ENCODE data around the gene CCDC9. TPM values are rescaled to one million over a fixed set of nuclear protein-coding genes. Genes with fewer than 3 reads are reported as not detected.
A peak's percentile ranks its signal among the peaks of the same experiment; 100 is the strongest.
"Not testable (repeated sequence)": the region's sequence is repeated elsewhere in the genome, so short reads cannot be mapped to it uniquely, and the experiment has no call there.

CCDC9 gene
- polyA plus RNA-seq, 1 donor = 22.5 TPM

DNA sequence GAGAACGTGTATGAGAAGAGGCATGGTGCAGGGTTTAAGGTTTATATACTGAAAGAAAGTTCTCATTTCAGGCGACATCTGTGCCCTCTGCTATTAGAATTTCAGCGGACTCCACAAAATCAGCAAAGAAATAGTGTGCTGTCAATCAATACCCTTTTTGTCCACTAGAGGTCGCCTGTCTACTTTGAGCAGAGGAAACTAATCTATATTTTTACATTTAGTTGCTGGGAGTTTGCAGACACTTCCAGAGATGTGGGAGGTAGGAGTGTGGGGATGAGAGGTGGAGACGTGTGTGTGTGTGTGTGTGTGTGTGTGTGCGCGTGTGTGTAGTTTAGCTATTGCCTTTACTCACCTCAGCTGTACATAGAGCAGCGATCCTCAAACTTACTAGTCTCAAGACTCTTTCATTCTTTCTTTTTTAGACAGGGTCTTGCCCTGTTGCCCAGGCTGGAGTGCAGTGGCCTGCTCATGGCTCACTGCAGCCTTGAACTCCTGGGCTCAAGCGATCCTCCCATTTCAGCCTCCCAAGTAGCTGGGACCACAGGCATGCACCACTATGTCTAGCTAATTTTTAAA is 28.1 kb downstream of the CCDC9 start:
- DNase-seq = no peak

DNA sequence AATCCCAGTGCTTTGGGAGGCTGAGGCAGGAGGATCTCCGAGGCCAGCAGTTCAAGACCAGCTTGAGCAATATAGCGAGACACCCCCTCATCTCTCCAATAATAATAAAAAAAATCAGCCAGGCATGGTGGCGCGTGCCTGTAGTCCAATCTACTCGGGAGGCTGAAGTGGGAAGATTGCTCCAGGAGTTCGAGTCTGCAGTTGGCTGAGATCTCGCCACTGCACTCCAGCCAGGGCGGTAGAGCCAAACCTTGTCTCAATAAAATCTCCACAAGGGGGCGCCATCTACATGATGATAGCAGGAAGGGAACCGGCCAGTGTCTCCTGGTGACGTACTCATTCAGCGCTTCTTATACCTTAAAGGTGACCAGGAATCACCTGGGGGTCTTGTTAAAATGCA is 39.7 kb downstream of the CCDC9 start:
- peak; percentile 72 for DNase-seq

DNA sequence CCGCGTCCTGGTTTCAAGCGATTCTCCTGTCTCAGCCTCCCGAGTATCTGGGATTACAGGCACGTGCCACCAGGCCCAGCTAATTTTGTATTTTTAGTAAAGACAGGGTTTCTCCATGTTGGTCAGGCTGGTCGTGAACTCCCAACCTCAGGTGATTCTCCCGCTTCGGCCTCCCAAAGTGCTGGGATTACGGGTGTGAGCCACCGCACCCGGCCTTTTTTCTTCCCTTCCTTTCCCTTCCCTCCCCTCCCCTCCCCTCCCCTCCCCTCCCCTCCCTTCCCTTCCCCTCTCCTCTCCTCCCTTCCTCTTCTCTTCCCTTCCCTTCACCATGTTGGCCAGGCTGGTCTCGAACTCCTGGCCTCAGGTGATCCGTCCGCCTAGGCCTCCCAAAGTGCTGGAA is 44.5 kb downstream of the CCDC9 start:
- DNase-seq = not testable (repeated sequence)

DNA sequence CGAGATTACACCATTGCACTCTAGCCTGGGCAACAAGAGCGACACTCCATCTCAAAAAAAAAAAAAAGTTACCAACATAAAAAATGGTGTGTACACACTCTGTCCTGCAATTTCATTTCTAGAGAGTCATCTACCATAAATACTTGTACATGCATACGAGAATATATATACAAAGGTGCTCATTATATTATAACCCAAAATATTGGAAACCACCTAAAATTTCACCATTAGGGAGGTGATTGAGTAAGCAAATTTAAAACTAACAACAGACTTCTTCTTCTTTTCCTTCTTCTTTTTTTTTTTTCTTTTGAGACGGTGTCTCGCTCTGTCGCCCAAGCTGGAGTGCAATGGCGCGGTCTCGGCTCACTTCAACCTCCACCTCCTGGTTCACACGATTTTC is 45.9 kb downstream of the CCDC9 start:
- no peak for DNase-seq

DNA sequence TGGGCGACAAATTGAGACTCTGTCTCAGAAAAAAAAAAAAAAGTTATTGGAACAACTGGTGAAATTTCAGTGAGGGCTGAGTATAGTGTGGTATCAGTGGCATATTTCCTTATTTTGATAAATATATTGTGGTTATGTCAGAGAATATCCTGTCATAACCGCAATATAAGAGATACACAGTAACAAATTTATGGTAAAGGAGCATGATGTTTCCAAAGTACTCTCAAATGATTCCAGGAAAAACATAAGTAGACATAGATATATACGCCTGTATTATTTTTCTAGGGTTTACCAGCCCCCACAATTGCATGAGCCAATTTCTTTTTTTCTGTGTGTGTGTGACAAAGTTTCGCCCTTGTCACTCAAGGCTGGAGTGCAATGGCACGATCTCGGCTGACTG is 47.6 kb downstream of the CCDC9 start:
- no peak for DNase-seq

DNA sequence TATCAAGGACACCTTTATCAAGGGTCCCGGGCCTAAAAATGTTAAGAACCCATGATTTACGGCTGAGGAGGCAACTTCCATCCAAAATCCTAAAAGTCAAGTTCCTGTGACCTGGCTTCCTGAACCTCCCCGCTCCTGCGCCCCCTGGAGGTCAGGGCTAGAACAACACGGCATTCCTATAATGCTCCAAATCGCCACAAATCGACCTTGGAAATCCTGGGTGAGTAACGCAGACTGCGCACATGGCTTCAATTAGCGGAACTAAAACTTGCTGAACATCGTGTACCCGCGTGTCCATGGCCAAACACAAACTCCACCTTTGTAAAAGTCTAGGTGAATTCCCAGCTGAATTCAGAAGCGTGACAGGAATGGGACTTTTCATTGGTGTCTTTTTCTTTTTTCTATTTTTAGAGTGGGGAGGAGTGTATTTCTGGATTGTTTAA is 49.0 kb downstream of the CCDC9 start:
- peak; percentile 32 for DNase-seq

DNA sequence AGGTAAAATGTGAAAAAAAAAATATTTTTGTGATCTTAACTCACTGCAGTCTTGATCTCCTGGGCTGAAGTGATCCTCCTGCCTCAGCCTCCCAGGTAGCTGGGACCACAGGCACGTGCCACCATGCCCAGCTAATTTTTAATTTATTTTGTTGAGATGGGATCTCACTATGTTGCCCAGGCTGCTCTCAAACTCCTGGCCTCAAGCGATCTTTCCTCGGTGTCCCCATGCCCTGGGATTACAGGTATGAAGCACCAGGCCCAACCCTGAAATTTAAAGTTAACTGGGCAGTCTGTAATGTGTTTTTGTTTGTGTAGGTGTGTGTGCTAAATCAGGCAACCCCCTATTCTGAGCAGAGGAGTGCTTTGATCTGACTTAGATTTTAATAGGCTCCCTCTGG is 50.0 kb downstream of the CCDC9 start:
- DNase-seq = no peak

DNA sequence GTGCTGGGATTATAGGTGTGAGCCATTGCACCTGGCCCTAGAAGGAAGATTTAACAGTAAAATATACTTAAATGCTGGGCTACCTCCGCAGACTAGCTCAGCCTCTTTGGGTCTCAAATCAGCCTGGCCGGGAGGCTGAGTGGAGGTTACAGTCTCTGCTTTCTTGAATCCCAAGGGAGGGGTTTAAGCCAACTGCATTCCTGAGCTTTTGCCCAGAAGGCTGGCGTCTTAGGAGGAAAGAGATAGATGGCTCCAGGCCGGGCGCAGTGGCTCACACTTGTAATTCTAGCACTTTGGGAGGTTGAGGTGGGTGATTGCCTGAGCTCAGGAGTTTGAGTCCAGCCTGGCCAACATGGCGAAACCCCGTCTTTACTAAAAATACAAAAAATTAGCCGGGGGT is 52.7 kb downstream of the CCDC9 start:
- no peak for DNase-seq

DNA sequence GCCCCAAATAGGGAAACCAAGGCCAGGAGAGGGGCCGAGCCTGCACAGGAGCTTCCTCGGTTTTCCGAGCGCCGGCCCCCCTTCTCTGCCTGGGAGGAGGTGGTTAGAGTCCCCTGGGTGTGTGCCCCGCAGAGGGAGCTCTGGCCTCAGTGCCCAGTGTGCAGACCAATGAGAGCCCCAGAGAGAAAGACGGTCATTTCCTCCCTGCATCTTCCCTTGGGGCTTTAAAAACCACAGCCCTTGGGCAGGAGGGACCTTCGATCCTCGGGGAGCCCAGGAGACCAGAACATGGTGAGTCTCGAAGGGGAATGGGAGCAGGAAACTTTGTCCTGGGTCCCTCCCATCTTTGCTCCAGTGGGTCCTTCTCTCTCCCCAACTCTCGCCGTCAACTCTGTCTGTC is 53.3 kb downstream of the CCDC9 start, which contains the start of gene C5AR1:
Gene C5AR1 (plus strand): TSS at position 254 of the 400 bp plus-strand sequence. CDS start 35 bp downstream, at position 289.
- no peak for DNase-seq

DNA sequence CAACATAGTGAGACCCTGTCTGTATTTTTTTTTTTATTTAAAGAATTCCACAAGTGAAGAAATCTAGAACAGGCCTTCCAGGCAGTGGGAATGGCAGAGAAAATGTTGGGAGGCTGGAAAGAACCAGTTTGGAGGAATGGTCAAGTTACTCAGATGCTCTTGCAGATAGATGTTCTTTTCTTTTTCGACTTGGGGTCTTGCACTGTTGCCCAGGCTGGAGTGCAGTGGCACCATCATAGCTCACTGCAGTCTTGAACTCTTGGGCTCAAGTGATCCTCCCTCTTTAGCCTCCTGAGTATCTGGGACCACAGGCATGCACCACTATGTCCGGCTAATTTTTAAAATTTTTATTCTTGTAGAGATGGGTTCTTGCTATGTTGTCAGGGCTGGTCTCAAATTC is 54.0 kb downstream of the CCDC9 start:
- DNase-seq = no peak

DNA sequence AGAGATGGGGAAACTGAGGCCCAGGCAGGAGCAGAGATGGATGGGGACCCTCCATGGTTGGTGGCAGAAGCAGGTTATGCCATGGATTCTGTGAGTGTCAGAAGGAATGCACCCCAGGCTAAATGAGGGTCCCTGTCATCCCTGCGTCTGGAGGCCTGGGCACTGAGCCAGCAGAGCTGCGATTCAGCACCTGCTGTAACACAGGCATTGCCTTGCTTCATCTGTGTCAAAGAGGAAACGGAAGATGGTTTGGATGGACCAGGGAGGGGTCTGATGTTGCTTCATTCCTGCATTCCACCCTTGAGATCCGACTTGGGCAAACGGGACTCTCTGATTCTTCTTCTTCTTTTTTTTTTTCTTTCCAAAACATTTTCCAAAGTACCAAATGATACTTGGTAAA is 54.5 kb downstream of the CCDC9 start:
- no peak for DNase-seq

DNA sequence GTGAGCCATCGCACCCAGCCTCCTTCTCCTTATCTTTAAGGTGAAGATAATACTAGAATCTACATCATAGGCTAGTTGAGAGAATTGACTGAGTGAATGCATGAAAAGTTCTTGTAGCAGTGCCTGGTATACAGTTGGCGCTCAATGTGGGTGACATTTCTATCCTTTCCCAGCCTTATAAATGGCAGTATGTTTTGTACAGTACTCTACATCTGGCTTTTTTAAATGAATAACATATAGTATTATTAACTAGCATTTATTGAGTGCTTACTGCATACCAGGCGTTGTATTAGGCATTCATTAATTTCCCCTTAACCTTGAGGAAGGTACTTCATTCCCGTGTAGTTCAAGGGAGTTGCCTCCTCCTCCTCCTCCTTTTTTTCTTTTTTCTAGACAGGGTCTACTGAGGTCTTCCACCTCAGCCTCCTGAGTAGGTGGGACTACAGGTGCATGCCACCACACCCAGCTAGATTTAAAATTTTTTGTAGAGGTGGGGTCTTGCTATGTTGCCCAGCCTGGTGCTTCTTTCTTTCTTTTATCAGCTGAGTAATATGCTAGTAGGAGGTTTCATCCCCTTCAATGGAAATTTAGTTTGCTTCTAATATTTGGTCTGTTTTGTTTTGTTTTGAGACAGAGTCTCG is 56.2 kb downstream of the CCDC9 start:
- no peak for DNase-seq

DNA sequence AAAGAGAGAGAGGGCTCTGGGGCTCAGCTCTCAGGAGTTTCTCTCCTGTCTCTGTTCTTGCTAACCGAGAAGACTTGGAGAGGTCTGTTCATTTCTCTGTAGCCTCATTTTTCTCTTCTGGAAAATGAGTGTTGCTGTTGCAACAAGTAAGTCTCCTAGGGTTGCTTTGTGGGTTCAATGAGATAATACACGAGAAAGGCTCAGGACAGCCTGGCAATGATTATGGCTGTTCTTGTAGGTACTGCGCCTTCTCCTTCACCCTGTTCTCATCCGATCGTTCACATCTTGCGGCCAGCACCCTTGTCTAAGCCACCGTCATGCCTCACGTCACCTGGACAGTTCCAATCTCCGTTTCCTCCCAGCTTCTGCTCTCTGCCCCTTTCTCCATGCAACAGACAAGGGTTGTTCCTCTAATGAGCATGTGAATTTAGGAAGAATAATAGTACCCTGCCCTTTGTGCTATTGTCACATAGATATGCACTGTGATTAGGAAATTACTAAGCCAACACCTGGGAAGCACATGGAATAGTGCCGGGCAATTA is 57.5 kb downstream of the CCDC9 start:
- no peak for DNase-seq

DNA sequence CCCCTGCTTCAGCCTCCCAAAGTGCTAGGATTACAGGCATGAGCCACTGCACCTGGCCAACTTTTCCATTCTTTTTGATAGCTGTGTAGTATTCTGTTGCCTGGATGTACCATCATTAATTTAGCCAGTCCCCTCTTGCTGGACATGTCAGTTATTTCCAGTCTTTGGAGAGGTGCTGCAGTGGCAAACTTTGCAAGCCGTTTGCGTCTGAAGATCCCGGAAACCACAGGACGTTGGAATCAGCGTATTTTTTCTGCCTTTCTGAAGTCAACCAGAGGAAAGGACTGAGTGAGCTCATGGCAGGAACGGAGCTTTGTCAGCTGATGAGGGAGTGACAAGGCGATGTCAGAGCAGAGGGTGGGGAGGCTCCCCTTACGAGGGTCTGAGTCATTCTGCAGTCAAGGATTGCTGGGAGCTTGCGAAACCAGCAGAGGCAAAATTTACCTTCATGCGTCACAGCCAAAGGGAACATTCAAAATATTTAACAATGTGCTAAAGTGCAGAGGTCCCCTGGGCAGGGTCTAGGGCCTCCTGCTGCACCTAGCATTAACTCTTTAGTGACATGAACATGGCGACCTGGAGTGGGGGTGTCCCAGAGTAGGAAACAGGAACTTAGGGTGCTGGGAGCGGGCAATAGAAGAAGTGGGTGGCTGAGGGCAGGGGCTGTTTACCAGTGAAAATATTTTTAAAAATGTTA is 58.9 kb downstream of the CCDC9 start:
- DNase-seq = no peak

DNA sequence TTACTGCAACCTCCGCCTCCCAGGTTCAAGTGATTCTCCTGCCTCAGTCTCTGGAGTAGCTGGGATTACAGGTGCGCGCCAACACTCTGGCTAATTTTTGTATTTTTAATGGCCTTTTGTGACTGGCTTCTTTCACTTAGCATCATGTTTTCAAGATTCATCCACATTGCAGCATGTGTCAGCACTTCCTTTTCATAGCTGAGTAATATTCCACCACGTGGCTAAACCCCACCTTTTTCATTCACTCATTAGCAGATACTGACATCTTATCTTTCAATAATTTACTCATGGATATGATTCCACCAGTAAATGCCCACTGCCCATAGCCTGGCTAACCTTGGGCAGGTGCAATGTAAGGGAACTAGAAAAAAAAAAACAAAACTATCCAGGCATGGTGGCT is 60.2 kb downstream of the CCDC9 start:
- no peak for DNase-seq

DNA sequence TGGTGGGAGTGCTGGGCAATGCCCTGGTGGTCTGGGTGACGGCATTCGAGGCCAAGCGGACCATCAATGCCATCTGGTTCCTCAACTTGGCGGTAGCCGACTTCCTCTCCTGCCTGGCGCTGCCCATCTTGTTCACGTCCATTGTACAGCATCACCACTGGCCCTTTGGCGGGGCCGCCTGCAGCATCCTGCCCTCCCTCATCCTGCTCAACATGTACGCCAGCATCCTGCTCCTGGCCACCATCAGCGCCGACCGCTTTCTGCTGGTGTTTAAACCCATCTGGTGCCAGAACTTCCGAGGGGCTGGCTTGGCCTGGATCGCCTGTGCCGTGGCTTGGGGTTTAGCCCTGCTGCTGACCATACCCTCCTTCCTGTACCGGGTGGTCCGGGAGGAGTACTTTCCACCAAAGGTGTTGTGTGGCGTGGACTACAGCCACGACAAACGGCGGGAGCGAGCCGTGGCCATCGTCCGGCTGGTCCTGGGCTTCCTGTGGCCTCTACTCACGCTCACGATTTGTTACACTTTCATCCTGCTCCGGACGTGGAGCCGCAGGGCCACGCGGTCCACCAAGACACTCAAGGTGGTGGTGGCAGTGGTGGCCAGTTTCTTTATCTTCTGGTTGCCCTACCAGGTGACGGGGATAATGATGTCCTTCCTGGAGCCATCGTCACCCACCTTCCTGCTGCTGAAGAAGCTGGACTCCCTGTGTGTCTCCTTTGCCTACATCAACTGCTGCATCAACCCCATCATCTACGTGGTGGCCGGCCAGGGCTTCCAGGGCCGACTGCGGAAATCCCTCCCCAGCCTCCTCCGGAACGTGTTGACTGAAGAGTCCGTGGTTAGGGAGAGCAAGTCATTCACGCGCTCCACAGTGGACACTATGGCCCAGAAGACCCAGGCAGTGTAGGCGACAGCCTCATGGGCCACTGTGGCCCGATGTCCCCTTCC is 63.9 kb downstream of the CCDC9 start:
- no peak for DNase-seq

Other genes starting within 250 kb of the CCDC9 start
- gene NPAS1, start 236.7 kb upstream of the CCDC9 start, polyA plus RNA-seq (ENCODE audit: insufficient read length) = 1.3 TPM
- gene TMEM160, start 207.9 kb upstream of the CCDC9 start, polyA plus RNA-seq (ENCODE audit: insufficient read length) = 6.8 TPM
- gene ZC3H4, start 142.7 kb upstream of the CCDC9 start, polyA plus RNA-seq (ENCODE audit: insufficient read length) = 46.0 TPM
- 121 TPM for gene SAE1, start 125.7 kb upstream of the CCDC9 start, polyA plus RNA-seq (ENCODE audit: insufficient read length)
- gene BBC3, start 25.3 kb upstream of the CCDC9 start, polyA plus RNA-seq (ENCODE audit: insufficient read length) = 1.1 TPM
- gene INAFM1, start 18.4 kb downstream of the CCDC9 start, polyA plus RNA-seq (ENCODE audit: insufficient read length) = 6.5 TPM
- gene C5AR1, start 53.3 kb downstream of the CCDC9 start, polyA plus RNA-seq (ENCODE audit: insufficient read length) = 6.8 TPM
- gene C5AR2, start 75.7 kb downstream of the CCDC9 start, polyA plus RNA-seq (ENCODE audit: insufficient read length) = 0.55 TPM
- 12.5 TPM for gene DHX34, start 92.8 kb downstream of the CCDC9 start, polyA plus RNA-seq (ENCODE audit: insufficient read length)
- 21.2 TPM for gene MEIS3, start 163.0 kb downstream of the CCDC9 start, polyA plus RNA-seq (ENCODE audit: insufficient read length)
- gene SLC8A2, start 215.4 kb downstream of the CCDC9 start, polyA plus RNA-seq (ENCODE audit: insufficient read length) = 0.13 TPM
- 14.4 TPM for gene KPTN, start 227.7 kb downstream of the CCDC9 start, polyA plus RNA-seq (ENCODE audit: insufficient read length)